Forelimb muscle (tissue), 1 donor: Measurements from ENCODE around the gene L3MBTL1. TPM values are rescaled to one million over a fixed set of nuclear protein-coding genes. Genes with fewer than 3 reads are reported as not detected.

Experiments
- DNase-seq: peaks from one replicate; pipeline ENCODE4 v3.0.0-alpha.2; 2013; ENCODE audit warnings: low read depth
- polyA plus RNA-seq: library from polyadenylated mRNA; unstranded; fragments of 120-200 nt; gene quantifications from one replicate; pipeline ENCODE4 v1.2.1, GENCODE V29; 2013; ENCODE audit not compliant: insufficient read length

Gene L3MBTL1
- polyA plus RNA-seq, 1 donor: 10.4 TPM

DNA sequence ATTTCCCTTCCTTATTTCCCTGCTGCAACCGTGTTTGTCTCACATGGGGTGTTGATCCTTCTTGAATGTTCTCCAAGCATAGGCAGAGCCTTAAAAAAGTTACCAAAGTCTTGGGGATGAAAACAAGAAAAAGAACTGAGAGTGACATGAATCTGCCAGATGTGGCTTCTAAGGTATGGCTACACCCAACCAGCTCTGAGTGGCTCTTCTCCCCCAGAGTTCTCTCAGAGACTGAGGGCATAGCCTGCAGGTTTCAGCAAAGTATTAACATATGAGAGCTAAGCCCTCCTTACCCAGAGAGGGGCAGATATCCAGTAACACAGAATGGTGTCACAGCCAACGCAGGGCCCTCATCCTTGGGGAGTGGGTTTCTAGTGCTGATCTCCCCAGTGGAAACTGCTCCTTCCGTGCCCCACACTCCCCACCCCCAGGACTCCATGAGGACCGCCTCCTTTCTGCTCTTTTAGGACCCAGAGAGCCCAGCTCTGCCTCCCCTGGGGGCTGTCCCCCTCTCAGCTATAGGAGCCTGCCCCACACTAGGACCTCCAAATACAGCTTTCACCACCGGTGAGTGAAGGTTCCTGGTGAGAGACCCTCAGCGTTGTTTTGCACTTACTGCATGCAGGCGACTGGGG, 28.0 kb downstream of the L3MBTL1 start:
- no peak for DNase-seq

DNA sequence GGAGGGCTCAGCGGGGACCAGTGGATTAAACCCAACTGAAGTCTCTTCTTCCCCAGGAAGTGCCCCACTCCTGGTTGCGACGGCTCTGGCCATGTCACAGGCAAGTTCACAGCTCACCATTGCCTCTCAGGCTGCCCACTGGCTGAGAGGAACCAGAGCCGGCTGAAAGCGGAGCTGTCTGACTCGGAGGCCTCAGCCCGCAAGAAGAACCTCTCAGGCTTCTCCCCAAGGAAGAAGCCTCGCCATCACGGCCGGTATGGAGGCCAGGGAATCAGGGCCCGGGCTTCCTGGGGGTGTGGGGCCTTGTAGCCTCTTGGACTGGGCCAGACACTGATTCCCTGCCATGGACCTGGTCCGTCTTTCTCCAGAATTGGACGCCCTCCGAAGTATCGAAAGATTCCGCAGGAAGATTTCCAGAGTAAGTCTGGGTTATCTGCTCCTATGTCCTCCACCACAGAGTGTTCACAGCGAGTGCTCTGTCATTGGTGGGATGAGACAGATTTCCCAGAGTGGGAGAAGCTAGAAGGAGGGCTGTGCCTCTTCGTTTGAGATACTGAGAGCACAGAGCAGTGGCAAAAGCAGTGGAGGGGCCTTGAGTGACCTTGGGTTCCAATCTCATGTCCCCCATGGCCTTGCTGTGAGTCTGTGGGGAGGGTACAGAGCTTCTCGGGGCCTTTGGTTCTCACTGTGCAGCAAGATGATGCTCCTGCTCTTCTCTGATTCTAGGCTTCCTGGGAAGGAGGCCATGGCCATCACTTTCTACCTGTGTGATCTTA, 28.7 kb downstream of the L3MBTL1 start:
- no peak for DNase-seq

GRCh38 chr20:43536817-43537440, 29.4 kb downstream of the L3MBTL1 start:
- no peak for DNase-seq

- DNase-seq: peak; percentile 17
Measured at GRCh38 chr20:43537921-43538877, 30.7 kb downstream of the L3MBTL1 start.

DNA sequence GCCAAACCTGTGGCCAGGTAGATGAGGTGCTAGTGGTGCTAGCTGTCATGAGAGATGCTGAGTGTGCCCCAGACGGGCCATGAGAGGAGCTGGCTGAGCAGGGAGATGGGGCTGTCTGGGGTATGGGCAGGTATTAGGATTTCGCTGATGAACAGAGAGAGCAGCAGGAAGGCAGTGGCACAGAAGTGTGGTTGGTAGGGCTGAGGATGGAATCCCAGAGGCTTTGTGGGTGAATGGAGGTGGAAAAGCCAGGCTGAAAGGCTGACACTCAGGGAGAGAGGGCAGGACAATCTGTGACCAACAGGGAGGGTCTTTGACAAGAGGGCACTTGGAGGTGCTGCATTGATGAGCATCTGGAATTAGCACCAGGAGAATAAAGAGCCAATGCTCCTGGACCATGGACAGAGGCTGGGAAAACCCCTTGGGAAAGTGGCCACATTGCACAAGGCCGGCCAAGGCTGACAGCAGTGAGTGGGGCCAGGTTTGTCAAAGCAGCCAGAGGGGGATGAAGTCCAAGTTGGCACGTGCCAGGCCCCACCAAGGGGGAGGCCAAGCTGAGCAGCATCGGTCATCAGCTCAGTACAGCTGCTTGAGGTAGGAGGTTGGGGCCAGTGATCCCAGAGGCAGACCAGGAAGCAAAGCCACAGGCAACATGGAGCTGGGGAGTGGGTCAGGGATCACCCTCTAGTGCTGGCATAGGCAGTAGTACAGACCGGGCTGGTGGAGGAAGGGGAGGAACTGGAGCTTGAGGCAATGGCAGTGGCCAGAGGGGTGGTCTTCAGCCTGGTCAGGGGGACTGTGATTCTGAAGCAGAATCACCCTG, 31.6 kb downstream of the L3MBTL1 start:
- no peak for DNase-seq

DNA sequence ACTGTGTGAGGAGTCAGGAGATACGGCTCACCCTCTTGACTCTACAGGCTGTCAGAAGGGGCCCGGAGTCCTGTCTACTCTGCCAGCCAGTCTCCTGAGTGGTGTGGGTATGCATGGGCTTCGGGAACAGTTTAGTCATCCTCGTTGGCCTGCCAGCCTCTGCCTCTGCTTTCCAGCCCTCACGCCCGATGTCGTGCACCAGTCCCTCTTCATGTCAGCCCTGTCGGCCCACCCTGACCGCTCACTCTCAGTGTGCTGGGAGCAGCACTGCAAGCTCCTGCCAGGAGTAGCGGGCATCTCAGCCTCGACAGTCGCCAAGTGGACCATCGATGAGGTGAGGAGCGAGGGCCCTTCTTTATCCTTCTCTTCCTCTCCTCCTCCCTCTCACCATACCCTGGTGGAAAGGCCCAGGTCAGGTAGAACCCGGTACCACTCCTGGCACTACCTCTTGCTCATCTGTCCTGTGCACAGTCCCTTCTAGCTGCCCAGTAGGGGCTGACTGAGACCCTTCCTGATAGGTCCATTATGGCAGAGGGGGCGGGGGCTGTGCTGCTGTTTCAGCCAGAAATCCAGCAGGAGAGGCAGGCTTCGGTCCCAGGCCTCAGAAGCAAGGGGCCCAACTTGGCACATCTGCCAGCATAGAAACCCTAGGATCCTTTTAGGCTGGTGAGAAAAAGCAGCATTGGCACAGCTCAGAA, 32.6 kb downstream of the L3MBTL1 start:
- DNase-seq: no peak

DNA sequence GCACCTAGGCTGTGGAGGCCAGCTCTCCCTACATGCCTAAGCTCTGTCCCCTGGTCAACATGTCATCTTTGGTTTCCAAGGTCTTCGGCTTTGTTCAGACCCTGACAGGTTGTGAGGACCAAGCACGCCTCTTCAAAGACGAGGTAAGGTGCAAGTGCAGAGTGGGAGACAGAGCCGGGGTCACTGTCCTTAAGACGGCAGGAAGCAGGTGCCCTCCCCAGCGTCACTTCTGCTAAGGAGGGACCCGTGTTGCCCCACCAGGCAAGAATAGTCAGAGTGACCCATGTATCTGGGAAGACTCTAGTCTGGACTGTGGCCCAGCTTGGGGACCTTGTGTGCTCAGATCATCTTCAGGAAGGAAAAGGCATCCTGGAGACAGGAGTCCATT, 33.2 kb downstream of the L3MBTL1 start:
- no peak for DNase-seq

DNA sequence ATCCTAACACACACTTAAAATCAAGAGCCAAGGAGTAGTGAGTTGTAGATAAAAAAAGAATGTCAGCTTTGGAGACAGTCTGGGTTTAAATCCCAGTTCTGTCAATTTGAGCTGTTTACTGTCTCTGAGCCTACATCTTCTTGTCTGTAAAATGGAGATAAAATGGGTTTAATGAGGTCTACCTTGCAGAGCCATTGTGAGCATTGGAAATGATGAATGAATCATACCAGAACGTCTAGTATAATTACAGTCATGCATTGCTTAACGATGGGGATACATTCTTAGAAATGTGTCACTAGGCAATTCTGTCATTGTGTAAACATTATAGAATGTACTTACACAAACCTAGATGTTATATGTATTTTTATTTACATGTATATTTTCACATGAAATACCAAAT, 33.7 kb downstream of the L3MBTL1 start:
- no peak for DNase-seq

DNA sequence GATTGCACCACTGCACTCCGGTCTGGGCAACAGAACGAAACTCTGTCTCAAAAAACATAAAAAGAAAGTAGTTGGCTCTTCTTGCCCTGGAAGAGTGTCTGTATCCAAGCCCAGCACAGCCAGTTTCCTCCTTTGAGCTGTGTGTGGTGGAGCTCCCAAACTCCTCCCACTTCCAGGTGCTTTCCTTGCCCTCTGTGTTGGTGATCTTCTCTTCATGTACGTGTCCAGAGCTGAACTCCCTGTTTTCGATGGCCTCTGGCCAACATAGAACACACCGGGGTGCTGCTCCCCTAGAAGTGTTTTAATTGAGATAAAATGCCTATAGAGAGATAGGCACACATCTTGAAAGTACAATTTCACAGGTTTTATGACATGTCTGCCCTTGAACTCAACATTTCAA, 34.7 kb downstream of the L3MBTL1 start:
- no peak for DNase-seq

- no peak for DNase-seq
Measured at GRCh38 chr20:43542674-43543073, 35.2 kb downstream of the L3MBTL1 start.

GRCh38 chr20:43543138-43543537, 35.6 kb downstream of the L3MBTL1 start:
- DNase-seq: no peak

DNA sequence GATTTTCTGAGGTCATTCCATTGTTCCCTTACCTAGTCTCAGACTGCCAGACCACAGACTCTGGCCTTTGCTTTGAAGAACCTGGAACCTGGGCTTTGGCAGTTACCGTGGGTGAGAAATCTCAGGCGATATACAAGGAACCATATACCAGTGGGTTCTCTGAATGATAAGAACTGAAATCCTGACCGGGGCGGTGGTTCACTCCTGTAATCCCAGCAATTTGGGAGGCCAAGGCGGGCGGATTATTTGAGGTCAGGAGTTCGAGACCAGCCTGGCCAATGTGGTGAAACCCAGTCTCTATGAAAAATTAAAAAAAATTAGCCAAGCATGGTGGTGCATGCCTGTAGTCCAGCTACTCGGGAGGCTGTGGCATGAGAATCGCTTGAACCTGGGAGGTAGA, 37.0 kb downstream of the L3MBTL1 start:
- DNase-seq: no peak

GRCh38 chr20:43545837-43546578, 38.5 kb downstream of the L3MBTL1 start:
- no peak for DNase-seq

- no peak for DNase-seq
Measured at GRCh38 chr20:43548273-43548880, 40.9 kb downstream of the L3MBTL1 start.

- no peak for DNase-seq
Measured at GRCh38 chr20:43549416-43550065, 42.0 kb downstream of the L3MBTL1 start.

- no peak for DNase-seq
Measured at GRCh38 chr20:43550456-43550855, 43.0 kb downstream of the L3MBTL1 start.

GRCh38 chr20:43554369-43554768, 46.9 kb downstream of the L3MBTL1 start:
- no peak for DNase-seq

GRCh38 chr20:43558412-43559146, 51.1 kb downstream of the L3MBTL1 start, which contains the start of gene SGK2:
SGK2 (plus strand) TSS chr20:43559027; CDS start chr20:43566496, 7,469 bp downstream.
- no peak for DNase-seq
